Thymus (tissue), 11 donors: Measurements from ENCODE around the gene CYTH1. TPM values are rescaled to one million over a fixed set of nuclear protein-coding genes. Genes with fewer than 3 reads are reported as not detected.
"Not testable (repeated sequence)": the region's sequence is repeated elsewhere in the genome, so short reads cannot be mapped to it uniquely, and the experiment has no call there.

ENCODE experiments used
- DNase-seq, 9 donors: peaks; one replicate each; pipeline ENCODE4 v3.0.0-alpha.2; 2013; ENCODE audit warnings: low spot score in 9 of 9, low read depth in 6 of 9, missing footprints in 1 of 9
- H3K27ac ChIP-seq, 2 donors: one replicate each; pipeline ENCODE4 v1.5.1; 2013; ENCODE audit warnings: control low read depth in 1 of 2, low read depth in 1 of 2, low read length in 1 of 2, mild to moderate bottlenecking in 1 of 2, moderate library complexity in 1 of 2
- H3K27me3 ChIP-seq, 2 donors: one replicate each; pipeline ENCODE4 v1.5.1; 2013; ENCODE audit warnings: low read length in 1 of 2; ENCODE audit not compliant: control insufficient read depth in 2 of 2, insufficient read depth in 1 of 2
- H3K36me3 ChIP-seq, 2 donors: one replicate each; pipeline ENCODE4 v1.5.1; 2013; ENCODE audit warnings: low read length in 1 of 2, mild to moderate bottlenecking in 1 of 2, moderate library complexity in 1 of 2; ENCODE audit not compliant: control insufficient read depth in 2 of 2, insufficient read depth in 2 of 2
- H3K4me1 ChIP-seq, 2 donors: one replicate each; pipeline ENCODE4 v1.5.1; 2013; ENCODE audit warnings: low read length in 2 of 2; ENCODE audit not compliant: control insufficient read depth in 2 of 2, insufficient read depth in 2 of 2
- H3K4me3 ChIP-seq, 2 donors: one replicate each; pipeline ENCODE4 v1.5.1; 2013; ENCODE audit warnings: low read length in 2 of 2, control low read depth in 1 of 2, mild to moderate bottlenecking in 1 of 2
- H3K9me3 ChIP-seq, 2 donors: one replicate each; pipeline ENCODE4 v1.5.1; 2013; ENCODE audit warnings: low read length in 1 of 2, mild to moderate bottlenecking in 1 of 2; ENCODE audit not compliant: control insufficient read depth in 2 of 2, insufficient read depth in 1 of 2
- WGBS: extraction: QIAGEN DNeasy Blood & Tissue Kit; methylation state at CpG from one replicate; pipeline ENCODE4 v1.1.7; 2013; 5-methylcytosine and 5-hydroxymethylcytosine counted together
- polyA plus RNA-seq: library from polyadenylated mRNA; stranded (reverse); fragments of 200-250 nt; gene quantifications from one replicate; pipeline ENCODE4 v1.2.3, GENCODE V29; 2013
- total RNA-seq: library from RNA; stranded (reverse); fragments of 120-200 nt; gene quantifications from one replicate; pipeline ENCODE4 v1.2.4, GENCODE V29; 2013
- donor health status: healthy.

The CYTH1 gene
- total and polyA plus RNA-seq, 2 donors, result 39.9 to 91.7 TPM

DNA sequence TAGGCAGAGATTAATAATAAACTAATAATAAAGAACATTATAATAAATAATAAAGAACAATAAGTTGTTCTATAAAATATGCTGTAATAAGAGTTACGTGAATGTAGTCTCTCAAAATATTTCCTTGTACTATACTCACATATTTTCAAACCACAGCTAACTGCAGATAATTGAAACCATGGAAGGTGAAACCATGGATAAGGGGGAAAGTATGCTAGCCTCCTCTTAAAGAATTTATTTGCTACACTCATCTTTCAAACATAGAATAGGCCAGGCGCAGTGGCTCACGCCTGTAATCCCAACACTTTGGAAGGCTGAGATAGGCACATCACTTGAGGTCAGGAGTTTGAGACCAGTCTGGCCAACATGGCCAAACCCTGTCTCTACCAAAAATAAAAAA lies 18.5 kb downstream of the CYTH1 start:
- Histone ChIP-seq H3K9me3 (no peaks in the 10 kb centered on the region), H3K36me3 (no peaks in the 10 kb centered on the region), H3K27me3 (no peaks in the 10 kb centered on the region), H3K27ac (no peak overlapping the region), H3K4me3 (no peak overlapping the region), H3K4me1 (peaks cover 40 to 48% of the 10 kb centered on the region in 2 donors)
- 97% methylated on average over 3 of the region's 3 CpGs for WGBS
- DNase-seq, result no peak

DNA sequence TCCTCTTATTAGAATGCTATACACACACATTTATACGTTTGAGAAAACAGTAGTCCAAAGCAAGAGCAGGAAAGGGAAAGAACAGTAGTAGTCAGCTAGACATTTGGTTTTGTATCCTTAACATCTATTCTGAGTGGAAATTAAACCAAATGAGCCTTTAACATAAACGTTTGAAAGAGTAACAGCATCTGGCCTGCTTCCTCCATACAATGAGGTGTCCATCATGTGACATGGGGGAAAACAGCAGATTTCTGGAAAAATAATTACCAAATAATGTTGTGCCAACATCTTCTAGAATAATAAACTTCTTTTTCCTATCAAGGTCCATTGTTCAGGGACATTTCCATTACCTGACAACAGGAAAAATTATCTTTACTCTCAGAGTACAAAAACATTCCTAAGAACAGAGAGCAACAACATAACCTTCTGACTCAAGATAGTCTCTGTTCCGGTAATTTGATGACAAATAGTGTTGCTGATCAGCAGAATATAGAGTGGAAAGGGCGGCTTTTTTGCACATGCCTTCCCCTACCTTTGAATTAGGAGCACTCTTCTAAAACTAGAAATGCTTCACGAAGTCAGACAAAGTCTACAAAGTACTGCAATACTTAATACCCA lies 20.2 kb downstream of the CYTH1 start:
- Histone ChIP-seq H3K4me3 (no peak overlapping the region), H3K9me3 (no peaks in the 10 kb centered on the region), H3K27ac (no peak overlapping the region), H3K27me3 (no peaks in the 10 kb centered on the region), H3K4me1 (peaks cover 34 to 48% of the 10 kb centered on the region in 2 donors), H3K36me3 (no peaks in the 10 kb centered on the region)
- WGBS, result 76% methylated on average over 5 of the region's 5 CpGs
- no peak for DNase-seq

DNA sequence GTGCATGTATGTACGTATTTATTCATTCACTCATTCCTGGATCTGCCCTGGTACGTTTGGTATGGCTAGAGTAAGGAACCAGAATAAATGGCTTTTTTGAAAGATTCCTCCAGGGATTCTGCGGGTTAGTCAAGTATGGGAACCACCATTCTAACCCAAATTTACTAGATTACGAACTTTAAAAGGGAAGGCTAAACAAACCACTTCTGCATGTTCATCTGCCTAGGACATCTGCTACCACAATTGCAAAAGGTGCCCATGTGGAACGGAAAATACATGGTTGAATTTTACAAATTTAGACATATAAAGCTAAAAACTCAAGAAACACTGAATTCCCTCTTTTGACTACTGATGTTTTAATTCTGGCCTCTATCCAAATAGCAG lies 22.1 kb downstream of the CYTH1 start:
- Histone ChIP-seq H3K9me3 (no peaks in the 10 kb centered on the region), H3K4me1 (peaks cover 24 to 36% of the 10 kb centered on the region in 2 donors)
- no peak for DNase-seq

DNA sequence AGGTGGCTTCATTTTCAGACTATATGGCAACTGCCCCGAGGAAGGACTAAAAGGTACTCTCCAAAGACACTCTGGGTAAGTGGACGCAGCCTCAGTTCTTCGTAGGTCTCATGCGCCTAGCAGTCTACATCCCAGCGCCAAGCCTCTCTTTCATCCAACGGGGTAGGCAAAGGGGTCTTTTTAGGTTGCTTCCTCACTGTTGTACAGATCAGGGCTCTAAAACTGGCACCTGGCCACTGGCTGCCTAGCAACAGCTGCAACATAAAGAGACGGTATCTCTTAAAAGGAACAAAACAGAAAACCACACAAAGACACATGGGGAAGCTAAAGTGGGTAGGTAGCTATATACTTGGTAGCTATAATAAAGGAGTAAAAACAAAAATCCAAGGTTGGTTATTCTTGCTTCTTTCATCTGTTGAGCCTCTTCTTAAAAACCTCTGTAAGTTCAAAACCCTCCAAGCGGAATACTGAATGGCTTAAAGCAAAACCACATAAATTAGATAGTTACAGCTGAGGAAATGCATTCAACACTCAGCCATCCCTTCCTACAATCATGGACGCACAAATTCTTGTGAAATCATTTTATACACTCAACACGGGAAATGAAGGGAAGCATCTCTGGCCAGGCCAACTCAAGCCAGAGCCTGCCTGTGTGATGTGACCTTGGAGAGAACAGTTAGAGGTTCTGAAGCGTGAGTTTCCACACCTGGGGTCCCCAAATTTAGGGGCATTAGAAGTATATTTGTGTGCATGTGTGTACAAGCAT lies 22.7 kb downstream of the CYTH1 start:
- Histone ChIP-seq H3K4me3 (peak overlapping the region in 1 of 2 donors; percentile 29), H3K36me3 (no peaks in the 10 kb centered on the region), H3K9me3 (no peaks in the 10 kb centered on the region), H3K27me3 (no peaks in the 10 kb centered on the region), H3K27ac (peak overlapping the region; percentile 89 to 94), H3K4me1 (peaks cover 24 to 32% of the 10 kb centered on the region in 2 donors)
- WGBS, result 10% methylated on average over 11 of the region's 11 CpGs
- peak in 7 of 9 donors; percentile 67 to 96 (median 86) for DNase-seq

More for the DNA sequence above, 22.1 kb downstream of the CYTH1 start:
- WGBS, result 37% methylated on average over 5 of the region's 5 CpGs
- Histone ChIP-seq H3K27me3 (no peaks in the 10 kb centered on the region), H3K4me3 (no peak overlapping the region), H3K36me3 (no peaks in the 10 kb centered on the region), H3K27ac (peak overlapping the region; percentile 77 to 89)

DNA sequence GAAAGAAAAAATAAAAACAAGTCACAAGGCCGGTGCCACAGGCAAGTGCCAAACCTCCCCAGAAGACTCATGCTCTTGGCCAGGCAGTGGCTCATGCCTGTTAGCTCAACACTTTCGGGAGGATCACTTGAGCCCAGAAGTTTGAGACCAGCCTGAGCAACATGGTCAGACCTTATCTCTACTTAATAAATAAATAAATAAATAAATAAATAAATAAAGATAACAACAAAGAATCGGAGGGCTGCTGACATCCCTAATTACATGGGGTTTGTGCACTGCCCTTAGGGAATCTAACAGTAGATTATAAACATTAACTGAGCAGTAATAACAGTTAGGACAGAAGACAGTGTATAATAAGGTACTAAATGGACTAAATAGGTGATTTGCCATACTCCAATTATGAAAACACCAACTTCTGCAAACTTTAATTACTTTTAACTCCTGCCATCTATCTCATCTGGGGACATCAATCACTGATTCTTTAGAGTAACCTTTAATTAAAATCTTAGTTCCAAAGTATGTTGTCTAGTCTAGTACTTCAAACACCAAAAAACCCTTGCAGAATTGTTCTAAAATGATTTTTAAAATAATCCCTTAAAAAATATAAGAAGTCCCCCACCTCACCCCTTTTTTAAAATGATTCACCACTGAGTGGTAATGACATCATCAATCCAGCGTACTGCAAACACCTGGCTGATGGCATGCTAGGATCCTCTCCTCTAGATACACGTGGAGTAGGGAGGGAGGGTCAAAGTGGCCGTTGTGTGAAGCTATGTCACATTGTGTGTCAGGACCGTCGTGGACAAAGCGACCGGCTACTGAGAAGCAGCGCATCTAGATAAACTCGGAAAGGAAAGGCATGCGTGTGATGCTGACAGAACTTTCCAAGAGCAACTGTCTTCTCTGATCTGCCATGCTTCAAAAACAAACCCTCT lies 28.5 kb downstream of the CYTH1 start:
- peaks cover 20 to 39% of the 10 kb centered on the region in 2 donors for H3K4me1 ChIP-seq
- H3K27me3 ChIP-seq, result no peaks in the 10 kb centered on the region
- WGBS, result 95% methylated on average over 13 of the region's 13 CpGs
- no peaks in the 10 kb centered on the region for H3K36me3 ChIP-seq
- DNase-seq, result no peak
- no peak overlapping the region for H3K27ac ChIP-seq
- no peak overlapping the region for H3K4me3 ChIP-seq
- no peaks in the 10 kb centered on the region for H3K9me3 ChIP-seq

DNA sequence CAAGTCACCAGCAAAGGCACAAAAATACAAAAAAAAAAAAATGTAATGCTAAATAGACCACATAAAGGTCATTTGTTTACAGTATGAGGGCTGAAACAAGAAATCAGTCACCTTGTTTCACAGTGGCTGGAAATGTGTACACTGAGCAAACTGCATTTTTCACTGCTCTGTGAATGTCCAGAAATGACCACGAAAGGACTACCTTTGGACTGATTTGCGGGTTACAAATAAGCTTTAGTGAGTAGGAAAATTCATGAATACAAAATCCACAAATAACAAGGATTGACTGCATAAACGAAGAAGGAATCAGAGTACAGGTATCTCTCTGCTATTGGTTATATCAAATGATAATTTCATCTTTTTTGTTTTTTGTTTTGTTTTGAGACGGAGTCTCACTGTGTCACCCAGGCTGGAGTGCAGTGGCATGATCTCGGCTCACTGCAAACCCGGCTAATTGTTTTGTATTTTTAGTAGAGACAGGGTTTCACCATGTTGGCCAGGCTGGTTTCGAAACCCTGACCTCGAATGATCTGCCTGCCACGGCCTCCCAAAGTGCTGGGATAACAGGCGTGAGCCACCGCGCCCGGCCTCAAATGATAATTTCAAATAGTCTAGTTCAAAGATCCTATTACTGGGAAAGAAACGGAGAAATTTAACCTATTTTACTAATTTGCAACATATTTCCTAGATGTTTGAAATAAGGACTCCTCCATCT lies 30.5 kb downstream of the CYTH1 start:
- H3K27me3 ChIP-seq, result no peaks in the 10 kb centered on the region
- no peak overlapping the region for H3K27ac ChIP-seq
- H3K9me3 ChIP-seq, result no peaks in the 10 kb centered on the region
- WGBS, result 97% methylated on average over 14 of the region's 14 CpGs
- peaks cover 29 to 46% of the 10 kb centered on the region in 2 donors for H3K4me1 ChIP-seq
- no peak overlapping the region for H3K4me3 ChIP-seq
- no peak for DNase-seq
- no peaks in the 10 kb centered on the region for H3K36me3 ChIP-seq

DNA sequence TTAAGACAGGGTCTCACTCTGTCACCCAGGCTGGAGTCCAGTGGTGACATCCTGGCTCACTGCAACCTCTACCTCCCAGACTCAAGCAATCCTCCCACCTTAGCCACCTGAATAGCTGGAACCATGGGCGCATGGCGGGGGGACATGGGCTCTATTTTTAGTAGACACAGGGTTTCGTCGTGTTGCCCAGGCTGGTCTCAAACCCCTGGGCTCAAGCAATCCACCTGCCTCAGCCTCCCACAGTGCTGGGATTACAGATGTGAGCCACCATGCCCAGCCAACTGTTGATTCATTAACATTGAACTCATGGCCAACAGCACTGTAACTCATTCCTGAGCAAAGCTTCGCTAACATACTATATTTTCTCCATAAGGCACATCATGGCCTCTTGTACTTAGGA lies 31.1 kb downstream of the CYTH1 start:
- not testable (repeated sequence) for H3K4me3 ChIP-seq, H3K36me3 ChIP-seq, H3K27ac ChIP-seq, H3K9me3 ChIP-seq, H3K27me3 ChIP-seq, DNase-seq
- peaks cover 32 to 49% of the 10 kb centered on the region in 2 donors for H3K4me1 ChIP-seq
- WGBS, result 95% methylated on average over 5 of the region's 5 CpGs

DNA sequence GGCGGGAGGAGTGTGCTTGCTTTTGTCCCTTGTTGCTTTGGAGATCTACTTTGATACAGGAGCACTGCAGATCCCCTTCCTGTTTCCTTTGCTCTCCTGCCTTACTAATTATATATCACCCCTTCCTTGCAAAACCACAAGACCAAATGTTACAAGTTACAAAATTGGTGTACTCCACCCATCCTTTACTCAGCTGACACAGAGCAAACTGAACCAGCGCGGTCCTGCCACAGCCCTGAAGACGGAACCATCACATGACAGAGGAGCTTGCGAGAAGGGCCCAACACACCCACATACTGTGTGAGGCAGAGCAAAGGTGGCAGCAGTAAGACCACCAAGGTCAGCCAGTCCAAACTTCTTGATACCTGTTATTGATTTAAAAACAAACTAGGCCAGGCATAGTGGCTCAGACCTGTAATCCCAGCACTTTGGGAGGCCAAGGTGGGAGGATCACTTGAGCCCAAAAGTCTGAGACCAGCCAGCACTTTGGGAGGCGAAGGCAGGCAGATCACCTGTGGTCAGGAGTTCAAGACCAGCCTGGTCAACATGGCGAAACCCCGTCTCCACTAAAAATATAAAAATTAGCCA lies 33.2 kb downstream of the CYTH1 start:
- Histone ChIP-seq H3K27ac (peak overlapping the region; percentile 57 to 92), H3K9me3 (no peaks in the 10 kb centered on the region), H3K4me1 (peaks cover 32 to 55% of the 10 kb centered on the region in 2 donors), H3K4me3 (peak overlapping the region in 1 of 2 donors; percentile 17), H3K36me3 (peaks cover 0 to 4% of the 10 kb centered on the region in 2 donors), H3K27me3 (no peaks in the 10 kb centered on the region)
- DNase-seq, result peak in 6 of 9 donors; percentile 52 to 88 (median 70)
- 37% methylated on average over 8 of the region's 8 CpGs for WGBS
